GM12891 (cell line): ENCODE measurements around the gene LRRC75A. TPM values are rescaled to one million over a fixed set of nuclear protein-coding genes. Genes with fewer than 3 reads are reported as not detected.
"Not testable (repeated sequence)": the region's sequence is repeated elsewhere in the genome, so short reads cannot be mapped to it uniquely, and the experiment has no call there.

ENCODE experiments used
- DNase-seq: peaks from one replicate; pipeline ENCODE4 v3.0.0; 2011; ENCODE audit warnings: low spot score; ENCODE audit not compliant: insufficient read length
- FAIRE-seq: peaks from 2 replicates; lab custom pipeline; 2011; peaks lifted over from hg19 to GRCh38; lab: Jason Lieb, UNC
- PAX5 ChIP-seq: IDR thresholded peaks from 2 replicates; pipeline ENCODE4 v1.6.1; 2011; ENCODE audit warnings: low read length, moderate library complexity, mild to moderate bottlenecking; ENCODE audit not compliant: insufficient read depth, severe bottlenecking
- POLR2A ChIP-seq: IDR thresholded peaks from 2 replicates; pipeline ENCODE4 v1.6.1; 2011; ENCODE audit warnings: low read depth, low read length, control low read depth
- POLR2AphosphoS5 ChIP-seq: IDR thresholded peaks from 2 replicates; pipeline ENCODE4 v1.6.1; 2011; ENCODE audit warnings: low read depth, low read length, control low read depth
- POU2F2 ChIP-seq: IDR thresholded peaks from 2 replicates; pipeline ENCODE4 v1.6.1; 2011; ENCODE audit warnings: low read depth, mild to moderate bottlenecking, control low read depth, low read length, moderate library complexity
- SPI1 ChIP-seq: IDR thresholded peaks from 2 replicates; pipeline ENCODE4 v1.6.1; 2011; ENCODE audit warnings: low read depth, low read length, control low read depth
- TAF1 ChIP-seq: IDR thresholded peaks from 2 replicates; pipeline ENCODE4 v1.6.1; 2011; ENCODE audit warnings: low read depth, low read length, control low read depth
- polyA plus RNA-seq: library from polyadenylated mRNA; unstranded; fragments of >200 nt; gene quantifications from one replicate; pipeline ENCODE4 v1.2.1, GENCODE V29; 2012; ENCODE audit warnings: low read depth, missing spikeins, inconsistent platforms; ENCODE audit not compliant: missing spikeins

LRRC75A gene, protein sequence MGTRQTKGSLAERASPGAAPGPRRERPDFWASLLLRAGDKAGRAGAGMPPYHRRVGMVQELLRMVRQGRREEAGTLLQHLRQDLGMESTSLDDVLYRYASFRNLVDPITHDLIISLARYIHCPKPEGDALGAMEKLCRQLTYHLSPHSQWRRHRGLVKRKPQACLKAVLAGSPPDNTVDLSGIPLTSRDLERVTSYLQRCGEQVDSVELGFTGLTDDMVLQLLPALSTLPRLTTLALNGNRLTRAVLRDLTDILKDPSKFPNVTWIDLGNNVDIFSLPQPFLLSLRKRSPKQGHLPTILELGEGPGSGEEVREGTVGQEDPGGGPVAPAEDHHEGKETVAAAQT
- 0.23 TPM for polyA plus RNA-seq

DNA sequence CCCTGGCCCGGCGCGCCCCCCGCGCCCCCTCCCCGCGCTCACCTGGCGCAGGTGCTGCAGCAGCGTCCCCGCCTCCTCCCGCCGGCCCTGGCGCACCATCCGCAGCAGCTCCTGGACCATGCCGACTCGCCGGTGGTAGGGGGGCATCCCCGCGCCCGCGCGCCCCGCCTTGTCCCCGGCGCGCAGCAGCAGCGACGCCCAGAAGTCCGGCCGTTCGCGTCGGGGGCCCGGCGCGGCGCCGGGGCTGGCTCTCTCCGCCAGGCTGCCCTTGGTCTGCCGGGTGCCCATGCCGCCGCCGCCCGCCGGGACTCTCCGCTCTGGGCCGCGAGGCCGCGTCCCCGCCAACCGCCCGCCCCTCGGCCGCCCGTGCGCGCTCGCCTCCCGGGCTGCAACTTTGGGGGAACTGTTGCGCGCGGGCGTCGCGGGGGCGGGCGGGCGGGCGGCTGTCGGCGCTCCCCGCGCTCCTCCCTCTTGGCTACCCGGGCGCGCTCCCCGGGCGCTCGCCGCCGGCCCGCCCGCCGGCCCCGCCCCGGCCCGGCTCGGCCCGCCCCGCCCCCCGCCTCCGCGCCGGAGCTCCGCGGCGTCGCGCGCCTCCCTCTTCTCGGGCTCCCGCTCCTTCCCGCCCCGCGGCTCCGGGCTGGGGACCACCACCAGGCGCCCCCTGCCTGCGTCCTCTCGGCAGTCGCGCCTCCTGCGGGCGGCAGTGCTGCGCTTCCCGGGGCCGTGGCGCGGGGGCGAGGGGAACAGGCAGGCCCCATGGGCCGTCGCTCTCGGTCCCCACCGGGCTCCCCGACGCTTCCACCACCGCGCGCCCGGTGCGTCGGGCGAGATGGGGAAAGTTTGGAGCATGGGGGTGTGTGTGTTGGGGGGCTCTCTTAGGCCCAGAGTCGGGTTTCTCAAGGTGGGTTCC, at the start of gene LRRC75A:
Gene LRRC75A (minus strand): TSS at position 491 of the 910 bp plus-strand sequence. CDS start 203 bp downstream, at position 288.
- DNase-seq (peak; percentile 83), FAIRE-seq (no peak)
- TF ChIP-seq POLR2AphosphoS5, result no peak
- TF ChIP-seq TAF1, result no peak
- no peak for TF ChIP-seq PAX5
- TF ChIP-seq POU2F2, result no peak
- no peak for TF ChIP-seq POLR2A
- no peak for TF ChIP-seq SPI1

DNA sequence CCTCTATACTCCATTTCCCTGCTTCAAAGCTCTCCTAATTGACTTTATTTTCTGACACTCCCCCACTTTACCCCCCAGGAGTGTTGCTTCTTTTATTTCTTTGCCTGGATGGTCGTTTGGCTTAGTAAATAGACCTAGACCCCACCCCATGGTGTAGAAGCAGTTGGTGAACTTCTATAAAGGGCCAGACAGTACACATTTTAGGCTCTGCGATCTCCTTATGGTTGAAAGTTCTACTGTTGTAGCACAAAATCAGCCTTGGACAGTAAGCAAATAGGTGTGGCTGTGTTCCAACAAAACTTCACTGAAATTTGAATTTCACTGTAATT, 45.1 kb upstream of the LRRC75A start:
- TF ChIP-seq SPI1 (no peak), POLR2A (no peak), POLR2AphosphoS5 (no peak), POU2F2 (no peak), TAF1 (no peak), PAX5 (no peak)
- FAIRE-seq (no peak), DNase-seq (no peak)

DNA sequence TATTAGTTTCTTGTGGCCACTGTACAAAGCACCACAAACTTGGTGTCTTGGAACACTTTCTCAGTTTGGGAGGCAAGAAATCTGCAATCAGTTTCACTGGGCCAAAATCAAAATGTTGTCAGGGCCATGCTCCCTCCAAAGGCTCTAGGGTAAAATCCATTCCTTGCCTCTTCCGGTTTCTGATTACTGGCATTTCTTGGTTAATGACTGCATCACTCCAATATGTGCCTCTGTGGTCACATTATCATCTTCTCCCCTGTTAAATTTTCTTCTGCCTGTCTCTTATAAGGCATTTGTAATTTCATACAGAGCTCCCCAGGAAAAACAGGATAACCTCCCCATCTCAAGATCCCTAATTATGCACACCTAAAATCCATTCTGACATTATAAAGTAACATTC, 42.2 kb upstream of the LRRC75A start:
- no peak for TF ChIP-seq POLR2AphosphoS5
- TF ChIP-seq POLR2A, result no peak
- TF ChIP-seq SPI1, result no peak
- TF ChIP-seq PAX5, result no peak
- no peak for TF ChIP-seq POU2F2
- no peak for TF ChIP-seq TAF1
- FAIRE-seq (no peak), DNase-seq (no peak)

DNA sequence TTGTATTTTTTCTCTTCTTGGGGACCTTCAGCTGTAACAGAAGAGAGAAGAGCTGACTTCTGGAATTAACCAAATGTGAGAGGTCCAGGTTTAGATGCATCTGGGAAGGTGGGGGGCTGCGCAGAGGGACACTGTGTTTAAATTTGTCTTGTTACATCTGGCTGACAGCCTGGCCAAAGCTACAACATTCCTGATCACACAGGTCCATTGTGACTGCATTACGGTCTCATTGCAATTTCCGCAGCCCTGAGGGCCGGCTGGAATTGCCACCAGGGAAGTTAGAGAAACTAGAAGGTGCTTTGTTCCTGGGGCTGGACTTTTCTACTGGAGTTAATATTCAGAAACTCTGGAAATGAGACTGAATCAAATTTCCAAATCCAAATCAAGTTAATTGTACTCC, 37.9 kb upstream of the LRRC75A start:
- no peak for FAIRE-seq
- DNase-seq, result no peak
- TF ChIP-seq PAX5, result no peak
- no peak for TF ChIP-seq POU2F2
- TF ChIP-seq POLR2AphosphoS5, result no peak
- no peak for TF ChIP-seq SPI1
- TF ChIP-seq POLR2A, result no peak

DNA sequence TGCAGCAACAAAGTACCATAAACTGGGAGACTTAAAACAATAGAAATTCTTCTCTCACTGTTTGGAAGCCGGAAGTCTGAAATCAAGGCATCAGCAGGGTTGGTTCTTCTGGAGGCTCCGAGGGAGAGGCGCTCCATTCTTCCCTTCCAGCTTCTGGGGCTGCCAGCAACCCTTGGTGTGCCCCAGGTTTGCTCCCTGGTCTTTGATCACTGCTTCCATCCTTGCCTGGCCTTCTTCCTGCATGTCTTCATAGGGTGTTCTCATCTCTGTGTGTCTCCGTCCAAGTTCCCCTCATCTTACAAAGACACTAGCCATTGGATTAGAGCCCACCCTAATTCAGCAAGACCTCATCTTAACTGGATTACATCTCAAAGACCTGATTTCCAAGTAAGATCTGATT, 35.3 kb upstream of the LRRC75A start:
- DNase-seq, result no peak
- TF ChIP-seq POLR2A, result no peak
- no peak for TF ChIP-seq POU2F2
- TF ChIP-seq SPI1, result no peak
- no peak for TF ChIP-seq PAX5
- TF ChIP-seq TAF1, result no peak
- no peak for TF ChIP-seq POLR2AphosphoS5
- FAIRE-seq, result no peak

DNA sequence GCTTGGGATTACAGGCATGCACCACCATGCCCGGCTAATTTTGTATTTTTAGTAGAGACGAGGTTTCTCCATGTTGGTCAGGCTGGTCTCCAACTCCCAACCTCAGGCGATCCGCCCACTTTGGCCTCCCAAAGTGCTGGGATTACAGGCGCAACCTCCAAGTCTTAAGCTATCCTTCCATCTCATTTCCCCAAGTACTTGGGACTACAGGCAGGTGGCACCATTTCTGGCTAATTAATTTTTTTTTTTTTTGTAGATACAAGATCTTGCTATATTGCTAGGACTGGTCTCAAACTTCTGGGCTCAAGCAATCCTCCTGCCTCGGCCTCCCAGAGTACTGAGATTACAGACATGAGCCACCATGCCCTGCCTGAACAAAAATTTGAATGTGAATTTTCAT, 33.6 kb upstream of the LRRC75A start:
- FAIRE-seq, DNase-seq: not testable (repeated sequence)

DNA sequence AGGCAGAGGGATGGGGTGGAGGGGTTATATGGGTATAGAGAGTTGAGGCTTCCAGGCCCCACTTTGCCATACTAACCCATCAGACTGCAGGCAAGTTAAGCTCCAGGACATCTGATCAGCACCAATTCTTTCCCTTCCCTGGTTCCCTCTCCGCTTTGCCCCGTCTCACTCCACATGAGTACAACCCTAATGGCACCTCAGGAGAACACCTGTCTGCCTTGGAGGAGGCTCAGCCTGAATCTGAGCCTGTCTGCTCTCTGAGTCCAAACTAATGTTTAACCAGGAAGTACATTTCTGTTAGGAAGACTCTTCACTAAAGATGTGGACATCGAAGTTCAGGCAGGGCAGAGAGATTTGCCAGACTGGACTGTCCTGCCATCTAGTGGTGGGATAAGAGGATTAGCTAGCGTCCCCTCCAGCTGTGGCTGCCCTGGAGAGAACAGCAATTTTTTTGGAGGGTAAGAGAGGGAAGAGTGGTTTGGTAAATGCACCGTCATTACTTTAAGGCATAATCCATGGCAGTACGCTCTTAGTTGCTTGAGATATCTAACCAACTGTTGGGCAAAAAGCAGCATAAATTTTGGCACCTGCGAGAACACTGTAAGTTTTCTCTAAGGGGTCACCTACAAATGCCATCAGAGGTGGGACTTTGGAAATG, 29.2 kb upstream of the LRRC75A start:
- FAIRE-seq, result peak; percentile 94
- TF ChIP-seq POLR2A, result no peak
- no peak for TF ChIP-seq TAF1
- no peak for TF ChIP-seq SPI1
- DNase-seq, result peak; percentile 63

DNA sequence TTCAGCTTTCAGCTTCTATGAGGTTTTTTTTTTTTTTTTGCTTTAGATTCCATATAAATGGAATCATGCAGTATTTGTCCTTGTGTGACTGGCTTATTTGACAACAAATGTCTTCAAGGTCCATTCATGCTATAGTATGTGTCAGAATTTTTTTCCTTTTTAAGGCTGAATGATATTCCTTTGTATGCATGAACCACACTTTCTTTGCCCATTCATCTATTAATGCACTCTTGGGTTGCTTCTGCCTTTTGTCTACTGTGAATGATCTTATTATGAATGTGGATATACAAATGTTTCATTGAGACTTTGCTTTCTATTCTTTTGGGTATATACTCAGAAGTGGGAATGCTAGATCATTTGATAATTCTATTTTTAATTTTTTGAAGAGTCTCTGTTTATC, 27.0 kb upstream of the LRRC75A start:
- no peak for TF ChIP-seq POU2F2
- TF ChIP-seq POLR2AphosphoS5, result no peak
- no peak for TF ChIP-seq SPI1
- TF ChIP-seq POLR2A, result no peak
- TF ChIP-seq TAF1, result no peak
- no peak for TF ChIP-seq PAX5
- DNase-seq (no peak), FAIRE-seq (no peak)

DNA sequence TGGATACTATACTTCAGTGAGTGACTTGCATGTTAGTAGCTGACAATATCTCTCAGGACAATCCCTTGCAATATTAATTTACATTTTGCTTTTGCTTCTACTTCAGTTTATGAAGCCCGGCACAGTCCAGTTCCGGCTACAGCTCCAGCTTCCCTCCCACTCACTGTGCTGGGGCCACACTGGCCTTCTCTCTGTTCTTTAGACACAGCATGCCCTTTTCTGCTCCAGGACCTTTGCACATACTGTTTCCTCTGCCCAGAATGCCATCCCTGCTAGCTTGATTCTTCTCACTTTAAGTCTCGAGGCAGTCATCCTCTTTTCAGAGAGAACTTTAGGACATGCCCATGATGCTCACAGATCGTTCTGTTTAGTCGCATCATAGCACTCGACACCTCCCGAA, 25.5 kb upstream of the LRRC75A start:
- no peak for TF ChIP-seq POLR2A
- TF ChIP-seq POLR2AphosphoS5, result no peak
- TF ChIP-seq TAF1, result no peak
- TF ChIP-seq POU2F2, result no peak
- no peak for TF ChIP-seq SPI1
- TF ChIP-seq PAX5, result no peak
- FAIRE-seq (no peak), DNase-seq (no peak)

DNA sequence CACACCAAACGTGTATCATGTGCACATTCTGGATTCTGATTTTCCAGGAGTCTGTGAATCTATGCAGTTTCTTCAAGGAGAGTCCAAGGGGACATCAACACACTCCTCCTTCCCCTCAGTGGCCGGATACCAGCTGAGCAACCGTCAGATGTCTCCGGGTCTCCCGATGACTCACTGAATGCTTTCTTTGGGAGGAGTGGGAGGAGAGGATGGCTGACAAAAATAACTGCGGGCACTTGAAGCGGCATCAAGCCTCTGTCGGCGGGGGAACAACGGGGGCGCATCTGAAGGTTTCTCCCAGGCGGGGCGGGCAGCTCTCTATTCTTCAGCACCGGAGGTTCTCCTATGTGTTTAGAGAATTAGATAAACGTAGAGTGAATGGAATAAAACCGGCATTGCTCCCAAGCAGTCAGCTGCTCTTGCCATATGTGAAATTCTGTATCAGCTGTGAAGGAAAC, 24.6 kb upstream of the LRRC75A start:
- TF ChIP-seq TAF1 (no peak), SPI1 (no peak), POLR2A (no peak), POU2F2 (no peak)
- DNase-seq, result no peak

More for the DNA sequence above, 24.6 kb upstream of the LRRC75A start:
- no peak for FAIRE-seq
